ENCODE data around the gene FBXL17. TPM values are rescaled to one million over a fixed set of nuclear protein-coding genes. Genes with fewer than 3 reads are reported as not detected.

Gene FBXL17
- total and polyA plus RNA-seq, 2 of the 13 experiments (the other 11 are each of a cell fraction or from before 2014, with no cell fraction given): 3.0 to 7.9 TPM

DNA sequence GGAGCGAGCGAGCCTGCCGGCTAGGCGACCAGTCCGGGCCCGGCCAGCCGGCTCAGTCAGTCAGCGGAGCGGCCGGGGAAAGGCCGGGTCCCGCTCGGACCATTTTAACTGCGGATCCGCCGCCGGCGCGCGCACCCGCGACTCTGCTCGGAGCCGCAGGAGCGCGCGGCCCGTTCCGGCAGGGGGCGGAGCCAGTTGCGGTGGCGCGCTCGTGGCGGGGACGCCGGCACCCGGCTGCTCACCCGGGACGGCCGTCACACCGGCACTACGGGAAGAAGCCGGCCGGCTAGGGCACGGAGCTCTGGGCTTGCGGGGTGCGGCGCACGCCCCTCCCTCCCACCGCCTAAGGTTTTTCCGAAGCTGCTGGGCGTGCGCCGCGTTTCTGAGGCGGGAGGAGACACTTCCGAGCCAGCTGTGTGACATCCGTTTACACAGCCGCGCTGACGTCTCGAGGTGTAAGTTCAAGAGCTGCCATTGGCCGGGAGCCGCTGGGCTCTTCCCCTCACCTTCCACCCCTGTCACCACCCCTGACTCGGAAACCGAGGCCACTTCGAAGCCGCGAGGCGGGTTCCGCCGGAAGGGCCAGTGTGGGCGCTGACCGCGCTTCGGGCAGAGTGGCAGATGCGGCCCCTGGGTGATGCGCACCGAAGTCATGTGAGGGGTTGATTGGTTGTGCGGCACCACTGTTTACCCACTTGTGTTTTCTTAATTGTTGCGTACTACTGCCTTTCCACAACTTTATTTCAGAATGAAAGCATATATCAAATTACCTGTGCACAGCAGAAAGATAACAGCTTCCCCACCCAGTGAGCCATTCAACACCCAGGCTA, at the start of gene FBXL17 (continued):
- TF ChIP-seq FOXA1 (IDR thresholded peaks at IDR 0.05): no peak
- peak; percentile 76 for TF ChIP-seq FOXA1 (CRISPR knock-in tag; IDR thresholded peaks at IDR 0.05)
- TF ChIP-seq ZNF570 (CRISPR knock-in tag; IDR thresholded peaks at IDR 0.05; ENCODE audit: borderline replicate concordance): no peak
- TF ChIP-seq, protein P1, sequence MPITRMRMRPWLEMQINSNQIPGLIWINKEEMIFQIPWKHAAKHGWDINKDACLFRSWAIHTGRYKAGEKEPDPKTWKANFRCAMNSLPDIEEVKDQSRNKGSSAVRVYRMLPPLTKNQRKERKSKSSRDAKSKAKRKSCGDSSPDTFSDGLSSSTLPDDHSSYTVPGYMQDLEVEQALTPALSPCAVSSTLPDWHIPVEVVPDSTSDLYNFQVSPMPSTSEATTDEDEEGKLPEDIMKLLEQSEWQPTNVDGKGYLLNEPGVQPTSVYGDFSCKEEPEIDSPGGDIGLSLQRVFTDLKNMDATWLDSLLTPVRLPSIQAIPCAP (CRISPR knock-in tag; IDR thresholded peaks at IDR 0.05; ENCODE audit: low read depth): no peak
- TF ChIP-seq ZIK1 (CRISPR knock-in tag; IDR thresholded peaks at IDR 0.05; ENCODE audit: borderline replicate concordance, low read depth): peak; percentile 44; the same call in 1 of the 2 replicates
- peak; percentile 88; the same call in 1 of the 2 replicates for TF ChIP-seq KLF6 (CRISPR knock-in tag; IDR thresholded peaks at IDR 0.05)
- TF ChIP-seq TCF7L2 (IDR thresholded peaks at IDR 0.05; ENCODE audit: low read depth, low read length): no peak
- TF ChIP-seq MED8 (CRISPR knock-in tag; IDR thresholded peaks at IDR 0.05; ENCODE audit: insufficient replicate concordance): peak; percentile 62
- peak; percentile 82; the same call in 1 of the 2 replicates for TF ChIP-seq ZNF235 (CRISPR knock-in tag; IDR thresholded peaks at IDR 0.05; ENCODE audit: borderline replicate concordance)
- peak; percentile 89 for TF ChIP-seq ASH2L (IDR thresholded peaks at IDR 0.05; ENCODE audit: insufficient read length, low read depth, low read length)
- TF ChIP-seq, protein P2, sequence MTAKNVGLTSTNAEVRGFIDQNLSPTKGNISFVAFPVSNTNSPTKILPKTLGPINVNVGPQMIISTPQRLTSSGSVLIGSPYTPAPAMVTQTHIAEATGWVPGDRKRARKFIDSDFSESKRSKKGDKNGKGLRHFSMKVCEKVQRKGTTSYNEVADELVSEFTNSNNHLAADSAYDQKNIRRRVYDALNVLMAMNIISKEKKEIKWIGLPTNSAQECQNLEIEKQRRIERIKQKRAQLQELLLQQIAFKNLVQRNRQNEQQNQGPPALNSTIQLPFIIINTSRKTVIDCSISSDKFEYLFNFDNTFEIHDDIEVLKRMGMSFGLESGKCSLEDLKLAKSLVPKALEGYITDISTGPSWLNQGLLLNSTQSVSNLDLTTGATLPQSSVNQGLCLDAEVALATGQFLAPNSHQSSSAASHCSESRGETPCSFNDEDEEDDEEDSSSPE (CRISPR knock-in tag; IDR thresholded peaks at IDR 0.05): peak; percentile 90
- TF ChIP-seq ZNF619 (CRISPR knock-in tag; IDR thresholded peaks at IDR 0.05): 0 out of 2 replicates have a peak, but pooled peaks have one; percentile 21
- peak; percentile 25 for TF ChIP-seq SKI (IDR thresholded peaks at IDR 0.05; ENCODE audit: partially characterized antibody)
- TF ChIP-seq, protein P3, sequence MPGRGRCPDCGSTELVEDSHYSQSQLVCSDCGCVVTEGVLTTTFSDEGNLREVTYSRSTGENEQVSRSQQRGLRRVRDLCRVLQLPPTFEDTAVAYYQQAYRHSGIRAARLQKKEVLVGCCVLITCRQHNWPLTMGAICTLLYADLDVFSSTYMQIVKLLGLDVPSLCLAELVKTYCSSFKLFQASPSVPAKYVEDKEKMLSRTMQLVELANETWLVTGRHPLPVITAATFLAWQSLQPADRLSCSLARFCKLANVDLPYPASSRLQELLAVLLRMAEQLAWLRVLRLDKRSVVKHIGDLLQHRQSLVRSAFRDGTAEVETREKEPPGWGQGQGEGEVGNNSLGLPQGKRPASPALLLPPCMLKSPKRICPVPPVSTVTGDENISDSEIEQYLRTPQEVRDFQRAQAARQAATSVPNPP (CRISPR knock-in tag; IDR thresholded peaks at IDR 0.05): peak; percentile 95
- TF ChIP-seq ZNF326 (CRISPR knock-in tag; IDR thresholded peaks at IDR 0.05; ENCODE audit: borderline replicate concordance): no peak; the same call in 1 of the 2 replicates
- TF ChIP-seq MXI1 (IDR thresholded peaks at IDR 0.05; ENCODE audit: borderline replicate concordance, low read depth, low read length): peak; percentile 17; the same call in 1 of the 3 replicates
- TF ChIP-seq PAX8 (CRISPR knock-in tag; IDR thresholded peaks at IDR 0.05; ENCODE audit: borderline replicate concordance): no peak
- TF ChIP-seq, protein P4, sequence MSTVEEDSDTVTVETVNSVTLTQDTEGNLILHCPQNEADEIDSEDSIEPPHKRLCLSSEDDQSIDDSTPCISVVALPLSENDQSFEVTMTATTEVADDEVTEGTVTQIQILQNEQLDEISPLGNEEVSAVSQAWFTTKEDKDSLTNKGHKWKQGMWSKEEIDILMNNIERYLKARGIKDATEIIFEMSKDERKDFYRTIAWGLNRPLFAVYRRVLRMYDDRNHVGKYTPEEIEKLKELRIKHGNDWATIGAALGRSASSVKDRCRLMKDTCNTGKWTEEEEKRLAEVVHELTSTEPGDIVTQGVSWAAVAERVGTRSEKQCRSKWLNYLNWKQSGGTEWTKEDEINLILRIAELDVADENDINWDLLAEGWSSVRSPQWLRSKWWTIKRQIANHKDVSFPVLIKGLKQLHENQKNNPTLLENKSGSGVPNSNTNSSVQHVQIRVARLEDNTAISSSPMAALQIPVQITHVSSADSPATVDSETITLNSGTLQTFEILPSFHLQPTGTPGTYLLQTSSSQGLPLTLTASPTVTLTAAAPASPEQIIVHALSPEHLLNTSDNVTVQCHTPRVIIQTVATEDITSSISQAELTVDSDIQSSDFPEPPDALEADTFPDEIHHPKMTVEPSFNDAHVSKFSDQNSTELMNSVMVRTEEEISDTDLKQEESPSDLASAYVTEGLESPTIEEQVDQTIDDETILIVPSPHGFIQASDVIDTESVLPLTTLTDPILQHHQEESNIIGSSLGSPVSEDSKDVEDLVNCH (CRISPR knock-in tag; IDR thresholded peaks at IDR 0.05): no peak
- TF ChIP-seq, protein P5, sequence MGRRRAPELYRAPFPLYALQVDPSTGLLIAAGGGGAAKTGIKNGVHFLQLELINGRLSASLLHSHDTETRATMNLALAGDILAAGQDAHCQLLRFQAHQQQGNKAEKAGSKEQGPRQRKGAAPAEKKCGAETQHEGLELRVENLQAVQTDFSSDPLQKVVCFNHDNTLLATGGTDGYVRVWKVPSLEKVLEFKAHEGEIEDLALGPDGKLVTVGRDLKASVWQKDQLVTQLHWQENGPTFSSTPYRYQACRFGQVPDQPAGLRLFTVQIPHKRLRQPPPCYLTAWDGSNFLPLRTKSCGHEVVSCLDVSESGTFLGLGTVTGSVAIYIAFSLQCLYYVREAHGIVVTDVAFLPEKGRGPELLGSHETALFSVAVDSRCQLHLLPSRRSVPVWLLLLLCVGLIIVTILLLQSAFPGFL (CRISPR knock-in tag; IDR thresholded peaks at IDR 0.05): 0 out of 2 replicates have a peak, but pooled peaks have one; percentile 57
- TF ChIP-seq RCOR2 (CRISPR knock-in tag; IDR thresholded peaks at IDR 0.05): no peak
- no peak for TF ChIP-seq ZNF720 (CRISPR knock-in tag; IDR thresholded peaks at IDR 0.05)
- peak; percentile 20; the same call in 1 of the 2 replicates for TF ChIP-seq GFI1 (CRISPR knock-in tag; IDR thresholded peaks at IDR 0.05; ENCODE audit: borderline replicate concordance)
- peak; percentile 65 for TF ChIP-seq RXRA (CRISPR knock-in tag; IDR thresholded peaks at IDR 0.05)
